ENCODE data around the gene TNFRSF12A. TPM values are rescaled to one million over a fixed set of nuclear protein-coding genes. Genes with fewer than 3 reads are reported as not detected.

TNFRSF12A gene
- total and polyA plus RNA-seq, 2 donors (not counting 1 experiment from before 2014, with no cell fraction given) = 80.7 to 196 TPM

GRCh38 chr16:3007957-3008689 lies 12.0 kb upstream of the TNFRSF12A start:
- H3K27ac ChIP-seq (ENCODE audit: insufficient read depth, low read length) = no peak overlapping the region
- H3K27me3 ChIP-seq (ENCODE audit: control insufficient read depth, insufficient read depth, low read length) = peaks cover 24% of the 10 kb centered on the region
- no peaks in the 10 kb centered on the region for H3K9me3 ChIP-seq (ENCODE audit: control insufficient read depth, insufficient read depth, low read depth, low read length)
- no peak overlapping the region for H3K4me3 ChIP-seq (replicated peaks in 1 of 4; ENCODE audit: control extremely low read depth in 1 of 4, insufficient read depth in 1 of 4, low read depth in 3 of 4, low read length in 4 of 4)
- no peak overlapping the region for H2AFZ ChIP-seq (ENCODE audit: low read length)
- no peak overlapping the region for H3K4me2 ChIP-seq (ENCODE audit: extremely low read depth, insufficient read depth, low read length)
- H3K36me3 ChIP-seq (ENCODE audit: control insufficient read depth, insufficient read depth, low read length) = no peaks in the 10 kb centered on the region
- DNase-seq (ENCODE audit: low read depth in 2 of 2) = no peak
- TF ChIP-seq, protein P1, sequence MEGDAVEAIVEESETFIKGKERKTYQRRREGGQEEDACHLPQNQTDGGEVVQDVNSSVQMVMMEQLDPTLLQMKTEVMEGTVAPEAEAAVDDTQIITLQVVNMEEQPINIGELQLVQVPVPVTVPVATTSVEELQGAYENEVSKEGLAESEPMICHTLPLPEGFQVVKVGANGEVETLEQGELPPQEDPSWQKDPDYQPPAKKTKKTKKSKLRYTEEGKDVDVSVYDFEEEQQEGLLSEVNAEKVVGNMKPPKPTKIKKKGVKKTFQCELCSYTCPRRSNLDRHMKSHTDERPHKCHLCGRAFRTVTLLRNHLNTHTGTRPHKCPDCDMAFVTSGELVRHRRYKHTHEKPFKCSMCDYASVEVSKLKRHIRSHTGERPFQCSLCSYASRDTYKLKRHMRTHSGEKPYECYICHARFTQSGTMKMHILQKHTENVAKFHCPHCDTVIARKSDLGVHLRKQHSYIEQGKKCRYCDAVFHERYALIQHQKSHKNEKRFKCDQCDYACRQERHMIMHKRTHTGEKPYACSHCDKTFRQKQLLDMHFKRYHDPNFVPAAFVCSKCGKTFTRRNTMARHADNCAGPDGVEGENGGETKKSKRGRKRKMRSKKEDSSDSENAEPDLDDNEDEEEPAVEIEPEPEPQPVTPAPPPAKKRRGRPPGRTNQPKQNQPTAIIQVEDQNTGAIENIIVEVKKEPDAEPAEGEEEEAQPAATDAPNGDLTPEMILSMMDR (conservative IDR thresholded peaks at IDR 0.05 in 1 of 2, IDR thresholded peaks at IDR 0.05 in 1 of 2; ENCODE audit: low read depth in 1 of 2, low read length in 2 of 2) = no peak
- no peak for TF ChIP-seq EZH2 (IDR thresholded peaks at IDR 0.05; ENCODE audit: low read length, missing control alignments)
- no peak overlapping the region for H3K9ac ChIP-seq (ENCODE audit: insufficient read depth, low read length)
- no peaks in the 10 kb centered on the region for H3K4me1 ChIP-seq (ENCODE audit: control insufficient read depth, extremely low read depth, insufficient read depth, low read length)
- no peaks in the 10 kb centered on the region for H3K79me2 ChIP-seq (ENCODE audit: control insufficient read depth, insufficient read depth, low read length)
- no peaks in the 10 kb centered on the region for H4K20me1 ChIP-seq (ENCODE audit: control insufficient read depth, extremely low read depth, insufficient read depth, low read length)

DNA sequence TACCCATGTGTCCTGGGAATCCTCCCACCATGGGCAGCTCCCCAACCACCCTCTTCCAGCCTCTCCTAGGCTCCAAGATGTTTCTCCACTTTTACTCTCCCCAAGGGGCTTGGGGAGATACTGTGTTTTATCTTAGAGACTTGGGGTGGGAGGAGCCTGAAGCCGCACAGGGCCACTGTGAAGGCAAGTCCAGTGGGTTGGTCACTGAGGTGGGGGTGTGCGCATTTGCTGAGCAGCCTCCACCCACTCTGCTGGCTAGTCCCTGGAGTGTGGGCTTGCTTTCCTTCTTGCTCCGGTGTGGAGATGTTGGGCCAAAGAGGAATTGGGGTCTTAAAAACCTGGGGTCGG lies 11.5 kb upstream of the TNFRSF12A start:
- H3K4me1 ChIP-seq (ENCODE audit: control insufficient read depth, extremely low read depth, insufficient read depth, low read length) = no peaks in the 10 kb centered on the region
- H3K9me3 ChIP-seq (ENCODE audit: control insufficient read depth, insufficient read depth, low read depth, low read length) = no peaks in the 10 kb centered on the region
- no peaks in the 10 kb centered on the region for H3K79me2 ChIP-seq (ENCODE audit: control insufficient read depth, insufficient read depth, low read length)
- no peak for DNase-seq (ENCODE audit: low read depth in 2 of 2)
- H3K4me3 ChIP-seq (replicated peaks in 1 of 4; ENCODE audit: control extremely low read depth in 1 of 4, insufficient read depth in 1 of 4, low read depth in 3 of 4, low read length in 4 of 4) = no peak overlapping the region
- H4K20me1 ChIP-seq (ENCODE audit: control insufficient read depth, extremely low read depth, insufficient read depth, low read length) = no peaks in the 10 kb centered on the region
- no peak overlapping the region for H3K27ac ChIP-seq (ENCODE audit: insufficient read depth, low read length)
- TF ChIP-seq EZH2 (IDR thresholded peaks at IDR 0.05; ENCODE audit: low read length, missing control alignments) = no peak
- TF ChIP-seq, protein P1 (conservative IDR thresholded peaks at IDR 0.05 in 1 of 2, IDR thresholded peaks at IDR 0.05 in 1 of 2; ENCODE audit: low read depth in 1 of 2, low read length in 2 of 2) = no peak
- H2AFZ ChIP-seq (ENCODE audit: low read length) = no peak overlapping the region
- no peak overlapping the region for H3K9ac ChIP-seq (ENCODE audit: insufficient read depth, low read length)
- no peak overlapping the region for H3K4me2 ChIP-seq (ENCODE audit: extremely low read depth, insufficient read depth, low read length)
- H3K27me3 ChIP-seq (ENCODE audit: control insufficient read depth, insufficient read depth, low read length) = peaks cover 28% of the 10 kb centered on the region
- H3K36me3 ChIP-seq (ENCODE audit: control insufficient read depth, insufficient read depth, low read length) = no peaks in the 10 kb centered on the region

- TF ChIP-seq, protein P1 (conservative IDR thresholded peaks at IDR 0.05 in 1 of 2, IDR thresholded peaks at IDR 0.05 in 1 of 2; ENCODE audit: low read depth in 1 of 2, low read length in 2 of 2) = no peak
- TF ChIP-seq EZH2 (IDR thresholded peaks at IDR 0.05; ENCODE audit: low read length, missing control alignments) = no peak
- Histone ChIP-seq H3K36me3 (ENCODE audit: control insufficient read depth, insufficient read depth, low read length) (no peaks in the 10 kb centered on the region), H3K27ac (ENCODE audit: insufficient read depth, low read length) (no peak overlapping the region), H3K27me3 (ENCODE audit: control insufficient read depth, insufficient read depth, low read length) (peaks cover 34% of the 10 kb centered on the region), H3K4me1 (ENCODE audit: control insufficient read depth, extremely low read depth, insufficient read depth, low read length) (no peaks in the 10 kb centered on the region), H4K20me1 (ENCODE audit: control insufficient read depth, extremely low read depth, insufficient read depth, low read length) (no peaks in the 10 kb centered on the region), H3K9ac (ENCODE audit: insufficient read depth, low read length) (no peak overlapping the region), H3K9me3 (ENCODE audit: control insufficient read depth, insufficient read depth, low read depth, low read length) (no peaks in the 10 kb centered on the region), H3K79me2 (ENCODE audit: control insufficient read depth, insufficient read depth, low read length) (no peaks in the 10 kb centered on the region), H3K4me2 (ENCODE audit: extremely low read depth, insufficient read depth, low read length) (no peak overlapping the region), H3K4me3 (replicated peaks in 1 of 4; ENCODE audit: control extremely low read depth in 1 of 4, insufficient read depth in 1 of 4, low read depth in 3 of 4, low read length in 4 of 4) (no peak overlapping the region), H2AFZ (ENCODE audit: low read length) (no peak overlapping the region)
- DNase-seq (ENCODE audit: low read depth in 2 of 2) = no peak
Observed at GRCh38 chr16:3009568-3010390, 10.4 kb upstream of the TNFRSF12A start.
